ENCODE data around the gene FAM53B.
A peak's percentile ranks its signal among the peaks of the same experiment; 100 is the strongest.

The FAM53B gene

DNA sequence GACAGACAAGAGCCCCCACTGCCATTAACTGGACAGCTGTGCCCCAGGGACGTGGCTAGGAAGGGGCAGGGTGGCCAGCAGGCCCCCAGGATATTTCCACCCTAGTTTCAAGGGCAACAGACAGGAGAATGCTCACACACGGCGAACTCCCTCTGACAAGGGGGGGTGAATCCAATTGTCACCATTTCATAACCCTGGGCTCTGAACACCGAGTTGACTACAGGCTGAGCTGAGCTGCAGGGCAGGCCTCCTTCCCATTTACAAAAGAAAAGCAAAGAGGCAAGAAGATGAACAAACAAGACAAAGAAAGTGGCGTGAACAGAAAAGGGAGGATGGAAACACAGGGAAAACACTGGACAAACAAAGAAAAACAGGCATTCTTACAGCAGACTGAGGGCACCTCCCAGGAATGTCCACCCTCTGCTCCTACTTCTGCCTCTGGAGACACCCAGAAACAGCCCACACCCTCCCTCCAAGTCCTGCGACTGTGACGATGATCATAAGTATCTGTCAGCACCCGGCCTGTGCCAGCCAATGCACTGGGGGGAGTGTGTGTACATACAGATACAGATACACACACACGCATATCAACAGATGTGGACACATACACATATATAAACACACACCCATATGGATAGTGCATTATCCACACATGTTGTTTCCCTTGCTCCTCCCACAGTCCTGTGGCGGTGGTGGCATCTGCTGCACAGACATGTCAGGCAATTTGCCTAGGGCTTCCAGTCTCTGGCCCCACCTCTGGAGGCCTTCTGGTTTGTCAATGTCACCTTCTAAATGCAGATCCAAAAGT lies 66.2 kb downstream of the FAM53B start:
- no peak for DNase-seq

DNA sequence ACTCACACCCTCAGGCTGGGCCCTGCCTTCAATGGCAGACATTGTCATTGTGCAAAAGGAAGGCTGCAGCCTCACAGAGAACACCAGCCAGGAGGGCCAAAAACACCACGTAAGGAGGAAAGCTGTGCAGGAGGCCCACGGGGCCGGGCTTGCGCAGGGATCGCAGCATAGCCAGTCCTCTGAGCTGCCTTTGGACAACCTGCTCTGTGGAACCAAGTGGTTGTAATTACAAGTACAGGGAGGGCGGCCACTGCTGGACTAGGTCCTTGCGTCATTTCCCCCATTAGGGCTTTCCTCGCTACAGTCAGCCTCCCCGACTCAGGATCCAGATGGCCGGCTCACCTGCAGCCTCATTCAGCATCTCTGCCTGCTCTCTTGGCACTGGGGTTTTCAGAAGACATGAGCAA lies 66.9 kb downstream of the FAM53B start:
- DNase-seq: peak in 1 of 14 donors; percentile 81

DNA sequence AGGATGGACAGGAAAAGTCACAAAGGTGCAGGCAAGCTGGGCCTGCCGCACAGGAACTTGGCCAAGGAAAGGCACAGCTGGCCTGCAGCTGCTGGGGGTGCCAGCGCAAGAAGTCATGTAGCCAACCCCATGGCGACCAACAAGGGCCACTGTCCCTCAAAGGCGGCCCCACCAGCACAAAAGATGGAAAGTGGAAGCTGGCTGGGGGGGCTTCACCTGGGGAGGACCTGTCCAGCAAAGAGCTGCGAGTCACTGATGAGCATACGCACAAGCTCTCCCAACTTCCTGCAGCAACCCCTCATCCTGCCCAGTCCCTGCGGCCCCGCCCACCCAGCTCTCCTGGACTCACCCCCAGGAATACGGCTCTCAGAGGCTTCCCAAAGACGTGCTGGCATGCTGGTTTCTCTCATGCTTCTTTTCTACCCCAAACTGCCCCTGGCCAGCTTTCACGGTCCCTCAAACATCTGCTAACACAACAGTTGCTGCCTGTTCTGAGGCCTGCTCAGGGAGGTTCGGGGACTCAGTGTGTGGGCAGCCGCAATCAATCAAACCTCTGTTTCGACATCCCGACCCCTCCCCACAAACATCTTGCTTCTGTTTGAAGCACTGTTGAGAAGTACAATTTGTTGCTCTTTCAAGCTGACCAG lies 67.6 kb downstream of the FAM53B start:
- DNase-seq: no peak

DNA sequence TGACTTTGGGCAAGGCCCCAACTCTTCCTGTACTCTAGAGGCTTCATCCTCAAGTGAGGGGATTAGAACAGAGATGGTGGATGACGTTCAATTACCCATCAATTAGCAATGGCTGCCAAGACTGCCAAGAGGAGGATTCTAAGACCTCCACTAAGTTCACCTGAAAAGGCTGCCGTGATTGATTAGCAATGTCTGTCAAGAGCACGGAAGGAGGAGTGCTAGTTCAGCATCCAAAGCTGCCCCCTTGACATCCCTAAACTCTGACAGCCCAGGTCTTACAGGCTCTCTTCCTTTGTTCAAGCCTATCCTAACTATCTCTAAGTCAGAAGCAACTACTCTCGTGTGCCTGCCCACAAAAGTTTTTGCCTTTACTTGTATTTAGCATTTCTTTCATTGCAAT lies 68.4 kb downstream of the FAM53B start:
- DNase-seq: no peak

DNA sequence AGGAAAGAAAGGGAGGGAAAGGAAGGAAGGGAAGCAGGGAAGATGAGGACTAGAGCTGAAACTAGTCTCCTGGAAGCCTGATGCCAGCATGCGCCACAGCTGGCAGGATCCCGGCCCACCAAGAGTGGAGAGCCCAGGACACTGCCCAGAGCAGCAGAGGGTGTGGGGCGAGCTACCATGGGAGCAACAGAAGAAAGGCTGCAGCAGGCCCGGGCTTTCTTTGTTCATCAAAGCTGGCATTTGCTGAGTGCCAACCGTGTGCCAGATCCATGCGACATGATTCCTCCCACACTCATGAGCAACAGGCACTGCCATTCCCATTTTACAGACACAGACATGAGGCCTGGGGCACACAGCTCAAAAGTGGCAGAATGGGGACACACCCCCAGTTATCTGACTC lies 68.9 kb downstream of the FAM53B start:
- peak in 2 of 14 donors; percentile 23 to 30 for DNase-seq

DNA sequence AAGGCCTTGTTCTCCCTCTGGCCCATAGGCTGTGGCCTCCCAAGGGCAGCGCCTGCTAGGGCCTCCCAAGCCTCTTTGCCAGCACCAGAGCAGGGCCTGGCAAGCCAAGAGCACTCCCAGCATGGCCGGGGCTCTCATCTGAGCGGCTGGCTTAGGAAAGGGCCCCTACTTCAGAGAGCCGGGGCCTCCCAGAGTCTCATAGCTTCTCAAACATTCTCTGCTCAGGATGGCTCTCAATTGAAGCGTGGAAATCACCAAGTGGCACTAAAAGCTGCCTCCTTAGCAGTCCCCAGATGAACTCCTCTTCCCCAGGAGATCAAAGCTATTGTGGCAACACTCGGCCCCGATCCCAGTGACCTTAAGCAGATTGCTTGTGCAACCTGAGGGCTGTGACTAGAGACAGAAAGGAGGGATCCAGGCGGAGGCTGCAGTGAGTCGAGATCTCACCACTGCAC lies 69.4 kb downstream of the FAM53B start:
- no peak for DNase-seq

DNA sequence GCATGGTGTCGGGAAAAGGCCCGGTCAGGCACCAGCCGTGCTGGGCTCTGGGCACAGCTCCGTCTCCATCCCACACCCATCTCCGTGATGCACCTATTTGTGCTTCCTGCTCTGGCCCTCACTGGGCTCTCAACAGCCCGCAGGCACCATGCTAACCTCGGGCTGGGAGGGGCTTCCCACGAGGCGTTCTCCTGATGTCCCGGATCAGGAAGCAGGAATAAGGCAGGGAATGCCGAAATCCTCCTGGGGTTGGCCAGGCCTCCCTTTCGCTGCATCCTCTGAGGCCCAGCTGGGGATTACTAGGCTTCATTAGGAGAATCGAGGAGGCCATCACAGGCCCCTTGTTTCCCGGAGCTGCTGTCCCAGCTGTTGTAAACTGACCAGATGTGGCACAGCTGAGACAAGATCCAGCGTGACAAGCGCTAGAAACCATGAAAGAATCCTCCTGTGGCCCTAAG lies 72.0 kb downstream of the FAM53B start:
- peak in 4 of 14 donors; percentile 46 to 76 (median 53) for DNase-seq

DNA sequence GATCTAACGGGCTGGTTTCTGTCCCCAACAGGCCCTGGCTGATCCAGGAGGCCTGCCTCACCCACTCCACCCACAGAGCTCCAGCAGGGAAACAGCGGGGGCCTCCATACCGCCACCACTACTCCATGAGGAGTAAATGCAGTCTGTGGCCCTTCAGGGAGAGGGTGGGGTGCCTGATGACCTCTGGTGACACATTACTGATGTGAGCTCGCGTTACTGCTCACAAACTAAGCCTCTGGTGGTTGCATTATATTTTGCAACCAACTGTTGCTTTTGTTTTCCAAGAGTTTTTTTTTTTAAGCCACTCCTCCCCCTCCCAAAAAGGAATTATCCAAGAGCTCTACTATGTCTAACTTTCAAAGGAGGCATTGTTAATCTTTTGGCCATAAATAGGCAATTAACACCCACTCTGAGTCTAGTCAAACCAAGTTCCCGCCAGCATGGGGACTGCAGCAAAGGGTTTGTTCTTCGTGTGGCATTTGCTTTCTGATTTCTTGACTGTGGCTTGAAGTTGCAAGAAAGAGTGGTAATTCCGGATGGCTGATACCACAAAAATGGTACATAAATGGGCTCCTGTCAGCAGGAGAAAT lies 72.6 kb downstream of the FAM53B start:
- peak in 6 of 14 donors; percentile 57 to 86 (median 73) for DNase-seq

DNA sequence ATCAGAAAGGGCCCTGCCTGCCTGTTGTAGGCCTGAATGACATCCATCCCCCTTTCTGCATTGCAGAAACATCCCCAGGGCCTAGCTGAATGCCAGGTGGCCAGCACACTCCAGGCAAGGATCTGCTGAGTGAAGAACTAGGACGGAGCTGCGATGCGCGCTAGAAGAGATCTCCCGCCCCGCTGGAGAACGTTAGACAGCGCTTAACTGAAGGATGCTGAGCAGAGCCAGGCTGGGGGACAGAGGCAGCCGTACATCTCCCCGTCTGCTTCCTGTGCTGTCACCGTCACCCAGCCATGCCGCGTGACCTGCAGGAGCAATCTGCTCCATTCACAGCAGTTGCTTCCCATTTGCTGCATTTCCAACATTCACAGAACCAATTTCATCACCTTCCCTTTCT lies 73.3 kb downstream of the FAM53B start:
- DNase-seq: peak in 5 of 14 donors; percentile 33 to 84 (median 47)

DNA sequence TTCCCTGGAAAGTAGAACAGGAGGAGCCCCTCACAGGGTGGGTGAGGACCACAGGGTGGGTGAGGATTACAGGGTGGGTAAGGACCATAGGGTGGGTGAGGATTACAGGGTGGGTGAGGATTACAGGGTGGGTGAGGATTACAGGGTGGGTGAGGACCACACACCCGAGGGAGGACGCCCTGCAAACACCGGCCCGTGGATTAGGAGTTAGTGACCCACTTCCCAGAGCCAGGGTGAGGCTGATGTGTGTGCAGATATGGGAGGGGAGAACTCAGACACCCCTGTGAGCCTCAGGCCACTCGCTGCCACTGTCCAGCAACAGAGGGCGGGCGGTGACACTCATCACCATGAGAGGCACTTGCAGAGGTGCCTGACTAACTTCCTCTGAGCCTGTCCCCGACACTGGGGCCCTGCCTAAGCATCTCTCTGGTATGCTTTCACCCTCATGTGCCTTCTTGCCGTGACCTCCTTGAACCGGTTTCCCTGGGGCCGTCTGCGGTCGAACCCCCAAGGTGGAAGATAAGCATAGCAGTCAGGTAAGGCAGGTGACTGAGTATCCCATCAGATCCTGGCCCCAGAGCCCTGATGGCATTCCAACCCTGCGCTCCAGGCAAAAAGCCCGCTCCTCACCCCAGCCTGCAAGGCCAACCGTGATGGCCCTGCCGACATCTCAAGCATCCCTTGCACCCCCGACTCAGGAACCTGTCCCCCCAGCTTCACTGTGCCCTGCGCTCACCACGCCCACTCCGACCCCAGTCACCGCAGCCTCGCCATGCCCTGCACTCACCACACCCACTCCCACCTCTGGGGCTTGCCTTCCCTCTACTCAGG lies 74.1 kb downstream of the FAM53B start:
- DNase-seq: no peak

DNA sequence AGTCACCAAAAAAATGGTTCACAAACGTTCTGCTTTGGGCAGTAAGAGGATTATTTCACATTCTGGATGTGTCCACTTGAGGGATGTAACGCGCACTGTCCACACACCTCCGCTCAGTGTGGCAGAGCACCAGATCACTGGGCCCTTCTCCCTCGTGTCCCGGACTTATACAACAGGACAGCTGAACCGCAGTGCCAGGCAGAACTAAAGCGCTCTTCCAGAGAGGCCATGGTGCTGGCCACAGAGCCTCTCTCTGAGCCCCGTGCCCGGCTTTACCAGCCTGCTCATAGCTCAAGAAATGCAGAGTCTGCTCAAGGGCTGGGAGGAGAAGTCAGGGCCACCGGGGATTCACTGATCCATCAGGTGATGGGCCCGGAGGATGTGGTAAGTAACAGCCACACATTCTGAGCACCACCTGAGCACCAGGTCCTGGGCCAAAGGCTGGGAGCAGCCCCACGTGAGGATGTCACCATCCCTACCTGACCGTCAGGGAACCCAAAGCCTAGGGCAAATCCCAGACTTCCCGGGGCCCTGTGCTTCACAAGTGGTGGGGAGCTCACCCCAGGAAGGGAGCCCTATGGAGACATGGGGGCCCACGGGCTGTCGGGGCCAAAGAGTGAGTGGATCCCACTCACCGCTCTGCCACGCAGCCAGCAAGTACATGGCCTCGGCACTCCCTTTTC lies 74.9 kb downstream of the FAM53B start:
- DNase-seq: no peak

DNA sequence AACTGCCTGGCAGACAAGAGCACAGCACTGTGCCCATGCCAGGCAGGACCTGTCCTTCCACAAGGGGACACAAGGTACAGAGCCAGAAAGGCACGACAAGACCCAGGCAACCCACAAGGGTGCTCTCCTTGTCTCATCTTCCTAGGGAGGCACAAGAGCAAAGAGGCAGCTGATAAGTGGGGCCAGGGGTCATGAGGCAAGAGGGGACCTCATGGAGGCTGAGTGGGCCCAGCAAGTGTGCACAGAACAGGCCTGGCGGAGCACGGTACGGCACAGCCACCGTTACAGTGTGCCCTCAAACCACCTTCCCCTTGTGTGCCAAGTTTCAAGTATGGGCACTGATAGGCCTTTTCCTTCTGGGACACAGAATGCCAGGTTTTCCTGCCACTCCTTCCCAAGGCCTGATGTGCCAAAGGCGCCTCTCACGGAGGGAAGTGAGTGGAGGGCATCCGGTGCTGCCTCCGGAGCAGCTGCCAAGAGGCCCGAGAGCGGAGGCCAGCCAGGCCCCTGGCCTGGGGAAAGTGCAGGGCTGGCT lies 75.6 kb downstream of the FAM53B start:
- no peak for DNase-seq

DNA sequence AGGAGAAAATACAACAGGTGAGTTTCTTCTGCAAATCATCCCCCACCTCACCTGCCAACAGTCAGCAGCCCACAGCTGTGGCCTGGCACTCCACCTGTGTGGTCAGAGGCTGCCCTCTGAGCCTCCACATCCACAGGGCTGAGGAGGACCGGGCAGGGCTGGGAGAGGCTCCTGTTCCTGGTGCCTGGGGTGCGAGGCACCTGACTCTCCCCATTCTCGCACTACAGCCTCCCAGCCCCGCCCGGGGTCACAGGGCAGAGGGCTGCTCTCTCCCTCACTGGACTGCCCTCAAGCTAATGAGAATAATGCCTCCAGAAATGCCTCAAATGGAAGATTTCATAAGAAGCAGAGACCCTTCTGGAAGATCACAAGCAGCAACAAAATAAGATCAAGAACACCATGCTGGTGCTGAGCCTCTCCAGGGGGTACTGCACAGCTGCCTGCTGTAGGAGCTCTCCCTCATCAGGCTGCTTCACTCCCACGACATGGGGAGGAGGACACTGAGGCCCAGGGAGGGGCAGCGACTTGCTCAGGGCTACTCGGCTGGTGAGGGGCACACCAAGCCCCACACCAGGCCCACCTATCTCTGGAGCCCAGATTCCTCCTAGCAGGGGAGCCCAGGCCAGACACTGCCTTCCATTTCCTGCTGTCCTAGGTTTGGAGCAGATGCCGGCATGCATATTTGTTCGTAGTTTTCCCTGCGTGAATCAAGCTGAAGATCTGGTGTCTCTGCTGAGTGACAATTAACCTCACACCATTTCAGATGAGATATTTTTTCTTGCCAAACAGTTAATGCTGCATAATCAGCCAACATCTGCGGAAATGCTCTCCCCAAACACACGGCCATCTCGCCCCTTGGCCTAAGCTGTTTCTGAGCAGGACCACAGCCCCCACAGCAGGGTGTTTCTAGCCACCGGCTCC lies 76.5 kb downstream of the FAM53B start:
- no peak for DNase-seq

DNA sequence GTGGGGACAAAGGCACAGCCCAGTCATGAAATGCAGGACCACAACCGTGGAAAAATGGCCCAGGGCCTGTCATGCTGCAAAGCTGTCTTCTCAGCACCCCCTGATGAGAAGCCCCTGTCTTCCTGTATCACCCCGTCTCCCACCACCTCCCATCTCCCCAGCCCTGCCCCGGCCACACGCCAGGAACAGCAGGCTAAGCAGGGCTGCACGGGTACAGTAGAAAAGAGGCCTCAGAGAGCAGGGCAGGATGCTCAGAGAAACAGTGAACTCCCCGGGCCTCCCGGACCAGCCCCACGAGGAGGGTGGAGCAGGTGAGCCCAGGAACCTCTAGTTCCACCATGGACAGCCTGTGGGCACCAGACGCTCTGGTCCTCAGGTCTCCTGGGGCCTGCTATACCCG lies 77.7 kb downstream of the FAM53B start:
- no peak for DNase-seq

DNA sequence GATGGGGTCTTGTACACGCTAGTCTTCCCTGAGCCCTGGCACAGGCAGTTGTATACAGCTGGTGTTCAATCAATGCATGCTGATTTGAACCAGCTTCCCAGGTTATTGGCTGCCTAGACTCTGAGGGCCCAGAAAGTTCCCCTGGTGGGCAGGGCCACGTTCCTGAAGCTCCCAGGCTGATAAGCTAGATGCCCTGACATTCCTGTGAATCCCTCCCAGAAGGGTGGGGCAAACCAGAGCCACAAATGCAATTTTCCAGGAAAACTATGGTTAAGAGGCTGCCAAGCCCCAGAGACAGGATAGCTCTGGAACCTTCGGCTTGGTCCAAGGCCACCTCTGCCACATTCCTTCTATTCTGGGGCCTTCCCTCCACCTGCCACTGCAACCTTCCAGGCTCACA lies 78.2 kb downstream of the FAM53B start:
- no peak for DNase-seq

DNA sequence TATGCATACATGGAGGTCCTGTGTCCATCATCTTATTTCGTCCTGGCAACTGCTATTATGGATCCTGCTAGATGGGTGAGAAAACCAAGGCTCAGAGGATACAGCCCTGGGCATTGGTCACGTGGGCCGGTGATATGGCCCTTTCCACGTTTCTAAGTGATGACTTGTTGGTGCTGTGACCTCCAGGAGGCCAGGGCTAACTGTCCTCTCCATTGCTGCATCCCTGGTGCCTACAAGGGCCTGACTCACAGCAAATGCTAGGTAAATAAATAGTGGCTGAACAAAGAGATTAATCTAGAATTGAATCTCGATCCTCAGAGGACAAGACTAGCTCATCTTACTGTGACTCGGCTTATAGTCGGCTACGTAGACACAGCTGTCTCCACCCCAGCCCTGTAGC lies 78.6 kb downstream of the FAM53B start:
- DNase-seq: no peak

DNA sequence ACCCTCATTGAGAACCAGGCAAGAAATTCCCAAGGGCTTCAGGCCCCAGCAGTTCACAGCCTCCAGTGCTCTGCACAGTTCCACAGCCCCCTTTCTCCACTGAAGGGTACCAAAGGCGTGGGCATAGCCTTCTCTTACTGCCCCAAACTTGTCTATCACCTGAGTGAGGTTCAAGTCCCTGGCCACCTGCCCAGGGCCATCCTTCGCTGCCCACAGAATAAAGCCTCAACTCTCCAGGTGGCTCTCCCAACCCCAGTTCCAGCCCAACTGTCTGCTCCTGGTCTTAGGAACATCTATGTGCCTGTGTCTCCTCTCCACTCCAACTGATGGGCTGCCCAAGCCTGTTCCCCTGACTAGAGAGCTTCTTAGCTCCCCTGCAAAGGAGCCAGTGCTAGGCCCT lies 79.1 kb downstream of the FAM53B start:
- DNase-seq: no peak

DNA sequence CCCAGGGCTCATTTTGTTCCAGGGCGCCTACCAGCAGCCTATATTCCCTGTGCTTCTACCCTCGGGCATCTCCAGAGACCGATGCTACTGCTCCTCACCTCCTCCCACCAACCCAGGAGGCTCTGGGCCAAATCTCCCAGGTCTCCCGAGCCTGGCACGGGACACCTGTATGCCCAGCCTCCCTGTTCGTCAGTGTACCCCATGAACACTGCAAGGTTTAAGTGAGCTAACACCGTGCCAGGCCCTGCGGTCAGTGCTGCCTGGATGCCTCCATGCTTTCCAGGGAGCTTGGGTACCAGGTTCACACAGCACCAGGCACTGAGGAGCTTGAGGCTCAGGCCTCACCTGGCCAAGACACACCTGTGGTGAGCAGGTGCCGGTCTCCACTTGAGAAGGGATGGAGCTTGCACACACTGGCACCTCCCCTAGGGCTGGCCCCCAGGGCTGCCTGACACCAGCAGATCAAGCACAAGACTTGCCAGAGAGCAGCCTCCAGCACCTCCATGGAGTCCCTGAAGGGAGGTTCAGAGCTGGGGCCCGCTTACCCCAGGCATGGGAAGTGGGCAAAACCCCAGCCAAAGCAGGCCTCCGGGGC lies 80.3 kb downstream of the FAM53B start:
- DNase-seq: no peak

DNA sequence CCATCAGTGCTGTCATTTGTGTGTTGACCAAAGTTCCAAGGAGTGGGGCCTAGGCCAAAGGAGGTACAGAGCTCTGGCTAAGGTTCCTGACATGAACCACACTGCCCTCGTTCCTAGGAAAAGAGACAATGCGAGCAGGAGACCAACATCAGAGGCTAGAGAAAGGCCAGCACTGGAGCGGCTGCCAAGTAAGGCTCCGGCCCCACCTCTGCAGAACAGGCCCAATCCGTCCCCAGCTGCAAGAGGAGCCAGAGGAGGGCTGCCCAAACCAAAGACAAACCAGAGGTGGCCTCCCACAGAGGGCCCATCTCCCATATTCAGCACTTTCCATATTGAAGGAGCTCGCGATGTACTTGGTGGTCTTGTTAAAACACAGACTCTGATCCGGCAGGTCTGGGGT lies 81.0 kb downstream of the FAM53B start:
- DNase-seq: no peak

DNA sequence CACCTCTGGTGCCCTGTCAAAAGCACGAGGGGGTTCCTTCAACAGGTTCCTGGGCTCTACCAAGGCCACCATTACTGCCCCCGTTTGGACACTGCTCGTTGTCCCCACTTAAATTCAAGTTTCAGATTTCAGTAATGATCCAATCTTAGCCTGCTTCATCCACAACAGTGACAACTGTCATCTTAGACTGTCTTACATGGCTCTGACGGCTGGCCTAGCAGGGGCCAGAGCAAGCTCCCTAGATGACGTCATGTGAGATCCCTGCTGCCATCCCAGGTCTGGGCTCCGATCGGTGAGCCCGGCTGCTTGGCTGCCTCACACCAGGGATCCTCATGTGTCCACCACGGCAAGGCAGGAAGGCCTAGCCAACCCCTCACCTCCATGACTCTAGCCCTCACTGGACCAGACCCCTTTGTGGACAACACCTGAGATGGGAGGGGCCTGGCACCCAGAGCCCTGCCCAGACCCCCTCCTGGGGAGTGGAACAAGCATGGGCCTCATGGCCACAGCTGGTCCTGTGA lies 82.5 kb downstream of the FAM53B start:
- no peak for DNase-seq

Measured in C1 segment of cervical spinal cord (tissue), 14 donors.